Measurements from ENCODE around the gene USP21. TPM values are rescaled to one million over a fixed set of nuclear protein-coding genes. Genes with fewer than 3 reads are reported as not detected.
"Not testable (repeated sequence)": the region's sequence is repeated elsewhere in the genome, so short reads cannot be mapped to it uniquely, and the experiment has no call there.

Gene USP21
- total RNA-seq, 4 donors from 2014 or later, result 13.7 to 28.8 (median 25.3) TPM

- TF ChIP-seq POLR2A (IDR thresholded peaks at IDR 0.05), result no peak
- no peak for TF ChIP-seq CTCF (IDR thresholded peaks at IDR 0.05)
- H3K4me3 ChIP-seq (ENCODE audit: low read depth, poor library complexity, severe bottlenecking), result no peak overlapping the region
- no peak for DNase-seq (ENCODE audit: low spot score in 2 of 2)
- intact Hi-C loops (cut with DNase I; ENCODE audit: low total_unique reads), result no loop called here
- 71 to 73% methylated on average over 12 of the region's 12 CpGs for WGBS, 2 donors
Measured at GRCh38 chr1:161115132-161115711, 44.1 kb upstream of the USP21 start.

- 87 to 89% methylated on average over 6 of the region's 6 CpGs for WGBS, 2 donors
- DNase-seq (ENCODE audit: low spot score in 2 of 2); intact Hi-C loops (cut with DNase I; ENCODE audit: low total_unique reads); H3K4me3 ChIP-seq (ENCODE audit: low read depth, poor library complexity, severe bottlenecking): not testable (repeated sequence)
Measured at GRCh38 chr1:161115961-161116360, 43.3 kb upstream of the USP21 start.

GRCh38 chr1:161117759-161118581 is 41.3 kb upstream of the USP21 start, which contains the start of the genes NIT1 and PFDN2:
Gene NIT1 (plus strand): TSS chr1:161118105. CDS start chr1:161118177, 72 bp downstream.
Gene PFDN2 (minus strand): TSS chr1:161118037. CDS start chr1:161118026, 11 bp downstream.
- intact Hi-C loops (cut with DNase I; ENCODE audit: low total_unique reads), result no loop called here
- DNase-seq (ENCODE audit: low spot score in 2 of 2), result peak; percentile 77 to 96
- H3K4me3 ChIP-seq (ENCODE audit: low read depth, poor library complexity, severe bottlenecking), result peak within 1 kb of the TSS; percentile 98
- 1% methylated on average over 38 to 54 of the region's 58 CpGs for WGBS, 2 donors
- TF ChIP-seq POLR2A (IDR thresholded peaks at IDR 0.05), result peak in 1 of 2 donors; percentile 67
- no peak for TF ChIP-seq CTCF (IDR thresholded peaks at IDR 0.05)

GRCh38 chr1:161119092-161119903 is 40.0 kb upstream of the USP21 start:
- 23 to 35% methylated on average over 10 of the region's 10 CpGs for WGBS, 2 donors
- intact Hi-C loops (cut with DNase I; ENCODE audit: low total_unique reads), result no loop called here
- no peak overlapping the region for H3K4me3 ChIP-seq (ENCODE audit: low read depth, poor library complexity, severe bottlenecking)
- TF ChIP-seq POLR2A (IDR thresholded peaks at IDR 0.05), result no peak
- DNase-seq (ENCODE audit: low spot score in 2 of 2), result no peak

- WGBS, 2 donors, result 87 to 90% methylated on average over 3 of the region's 3 CpGs
- intact Hi-C loops (cut with DNase I; ENCODE audit: low total_unique reads), result no loop called here
Measured at GRCh38 chr1:161121042-161121650, 38.2 kb upstream of the USP21 start.

More at GRCh38 chr1:161121042-161121650, 38.2 kb upstream of the USP21 start:
- DNase-seq (ENCODE audit: low spot score in 2 of 2), result no peak
- H3K4me3 ChIP-seq (ENCODE audit: low read depth, poor library complexity, severe bottlenecking), result no peak overlapping the region
- TF ChIP-seq POLR2A (IDR thresholded peaks at IDR 0.05) (no peak), CTCF (IDR thresholded peaks at IDR 0.05) (no peak)
